ENCODE measurements around the gene CRBN. TPM values are rescaled to one million over a fixed set of nuclear protein-coding genes. Genes with fewer than 3 reads are reported as not detected.

CRBN gene
- total RNA-seq, 4 donors from 2014 or later = 46.2 to 87.2 (median 56.5) TPM

GRCh38 chr3:3196148-3196861 is 16.8 kb upstream of the CRBN start:
- WGBS, 2 donors = 54 to 59% methylated on average over 6 of the region's 6 CpGs
- TF ChIP-seq, protein P1, sequence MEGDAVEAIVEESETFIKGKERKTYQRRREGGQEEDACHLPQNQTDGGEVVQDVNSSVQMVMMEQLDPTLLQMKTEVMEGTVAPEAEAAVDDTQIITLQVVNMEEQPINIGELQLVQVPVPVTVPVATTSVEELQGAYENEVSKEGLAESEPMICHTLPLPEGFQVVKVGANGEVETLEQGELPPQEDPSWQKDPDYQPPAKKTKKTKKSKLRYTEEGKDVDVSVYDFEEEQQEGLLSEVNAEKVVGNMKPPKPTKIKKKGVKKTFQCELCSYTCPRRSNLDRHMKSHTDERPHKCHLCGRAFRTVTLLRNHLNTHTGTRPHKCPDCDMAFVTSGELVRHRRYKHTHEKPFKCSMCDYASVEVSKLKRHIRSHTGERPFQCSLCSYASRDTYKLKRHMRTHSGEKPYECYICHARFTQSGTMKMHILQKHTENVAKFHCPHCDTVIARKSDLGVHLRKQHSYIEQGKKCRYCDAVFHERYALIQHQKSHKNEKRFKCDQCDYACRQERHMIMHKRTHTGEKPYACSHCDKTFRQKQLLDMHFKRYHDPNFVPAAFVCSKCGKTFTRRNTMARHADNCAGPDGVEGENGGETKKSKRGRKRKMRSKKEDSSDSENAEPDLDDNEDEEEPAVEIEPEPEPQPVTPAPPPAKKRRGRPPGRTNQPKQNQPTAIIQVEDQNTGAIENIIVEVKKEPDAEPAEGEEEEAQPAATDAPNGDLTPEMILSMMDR (IDR thresholded peaks at IDR 0.05) = no peak
- TF ChIP-seq POLR2A (IDR thresholded peaks at IDR 0.05) = no peak
- no peak overlapping the region for H3K4me3 ChIP-seq (ENCODE audit: low read depth, poor library complexity, severe bottlenecking)
- intact Hi-C loops (cut with DNase I; ENCODE audit: low total_unique reads) = no loop called here
- DNase-seq (ENCODE audit: low spot score in 2 of 2) = no peak

- no peak for DNase-seq (ENCODE audit: low spot score in 2 of 2)
- no peak for TF ChIP-seq POLR2A (IDR thresholded peaks at IDR 0.05)
- TF ChIP-seq, protein P1 (IDR thresholded peaks at IDR 0.05) = no peak
- intact Hi-C loops (cut with DNase I; ENCODE audit: low total_unique reads) = no loop called here
- H3K4me3 ChIP-seq (ENCODE audit: low read depth, poor library complexity, severe bottlenecking) = no peak overlapping the region
Measured at GRCh38 chr3:3194861-3195260, 15.4 kb upstream of the CRBN start.

DNA sequence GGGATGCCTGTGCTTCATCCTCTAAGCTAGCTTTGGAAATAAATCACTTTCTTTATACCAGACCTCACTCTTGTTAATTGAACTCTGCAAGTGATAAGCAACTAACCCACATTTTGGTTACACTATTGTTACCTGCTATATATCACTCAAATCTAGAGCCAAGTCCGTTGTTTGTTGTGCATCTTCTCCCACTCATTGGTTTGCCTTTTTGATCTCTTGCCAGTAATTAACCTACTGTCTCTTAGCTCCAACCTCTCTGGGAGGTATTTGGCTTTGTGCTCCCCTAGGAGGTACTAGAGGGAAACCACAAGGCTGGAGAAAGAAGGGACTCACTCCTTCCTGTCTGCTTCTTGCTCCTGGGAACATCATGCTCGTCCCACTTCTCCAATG is 12.8 kb upstream of the CRBN start:
- intact Hi-C loops (cut with DNase I; ENCODE audit: low total_unique reads) = no loop called here

GRCh38 chr3:3191675-3192285 is 12.3 kb upstream of the CRBN start:
- WGBS, 2 donors = 53 to 62% methylated on average over 4 of the region's 4 CpGs
- no peak for TF ChIP-seq POLR2A (IDR thresholded peaks at IDR 0.05)
- TF ChIP-seq, protein P1 (IDR thresholded peaks at IDR 0.05) = no peak
- no peak overlapping the region for H3K4me3 ChIP-seq (ENCODE audit: low read depth, poor library complexity, severe bottlenecking)
- intact Hi-C loops (cut with DNase I; ENCODE audit: low total_unique reads) = no loop called here
- DNase-seq (ENCODE audit: low spot score in 2 of 2) = no peak

More for the DNA sequence above, 12.8 kb upstream of the CRBN start:
- no peak overlapping the region for H3K4me3 ChIP-seq (ENCODE audit: low read depth, poor library complexity, severe bottlenecking)
- DNase-seq (ENCODE audit: low spot score in 2 of 2) = no peak
- no peak for TF ChIP-seq POLR2A (IDR thresholded peaks at IDR 0.05)
- TF ChIP-seq, protein P1 (IDR thresholded peaks at IDR 0.05) = no peak
- 31 to 37% methylated on average over 2 of the region's 2 CpGs for WGBS, 2 donors

DNA sequence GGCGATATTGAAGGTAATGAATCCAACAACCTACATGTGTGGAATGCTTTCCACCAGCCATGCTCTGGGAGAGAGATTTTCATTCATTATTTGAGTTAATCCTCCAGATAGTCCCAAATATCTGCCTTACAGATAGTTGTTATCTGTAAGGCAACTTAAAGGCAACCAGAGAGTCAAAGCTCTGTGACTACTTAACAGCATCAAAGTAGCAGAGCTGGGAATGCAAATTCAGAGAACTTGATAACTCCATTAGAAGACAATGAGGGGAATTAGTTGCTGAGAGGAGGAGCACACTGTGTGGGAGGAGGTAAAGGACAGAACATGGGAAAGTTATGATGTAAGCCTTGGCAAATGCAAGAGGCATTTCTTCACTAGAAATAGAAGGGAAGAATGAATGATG is 10.5 kb upstream of the CRBN start:
- intact Hi-C loops (cut with DNase I; ENCODE audit: low total_unique reads) = no loop called here
- H3K4me3 ChIP-seq (ENCODE audit: low read depth, poor library complexity, severe bottlenecking) = no peak overlapping the region
- no peak for DNase-seq (ENCODE audit: low spot score in 2 of 2)
- 89% methylated on average over 1 of the region's 1 CpG for WGBS, 2 donors
- TF ChIP-seq, protein P1 (IDR thresholded peaks at IDR 0.05) = no peak
- no peak for TF ChIP-seq POLR2A (IDR thresholded peaks at IDR 0.05)
